H1 (cell line): ENCODE measurements around the gene CCNB3. TPM values are rescaled to one million over a fixed set of nuclear protein-coding genes. Genes with fewer than 3 reads are reported as not detected.

Source experiments
- CTCF ChIA-PET: fragments of 300-600 bp; sonication (Branson Sonifier 250); formaldehyde crosslinking; loops from one replicate; lab custom pipeline; 2021; ENCODE audit not compliant: partially characterized antibody; lab: Charles Lee
- POLR2A ChIA-PET: fragments of 300-600 bp; sonication (Branson Sonifier 250); formaldehyde crosslinking; loops from one replicate; lab custom pipeline; 2021; ENCODE audit warnings: inconsistent platforms; ENCODE audit not compliant: partially characterized antibody; lab: Charles Lee
- DNase-seq, 2 experiments: peaks; one replicate each; pipeline versions ENCODE4 v3.0.0 to v3.0.0-alpha.2; 2010 to 2022; ENCODE audit warnings: low spot score in 2 of 2, low read depth in 1 of 2, mixed read lengths in 1 of 2
- FAIRE-seq: peaks from 2 replicates; lab custom pipeline; 2011; peaks lifted over from hg19 to GRCh38; lab: Jason Lieb, UNC
- H2AFZ ChIP-seq: 2 replicates; pipeline ENCODE4 v1.8.1; 2012; ENCODE audit warnings: low read length, inconsistent platforms
- H2AK5ac ChIP-seq: 2 replicates; pipeline ENCODE4 v1.6.1; 2013; ENCODE audit warnings: low read depth, low read length
- H2BK120ac ChIP-seq: replicated peaks from 2 replicates; pipeline ENCODE3; 2013; ENCODE audit warnings: low read depth, low read length, inconsistent platforms
- H2BK12ac ChIP-seq: 2 replicates; pipeline ENCODE4 v1.6.1; 2013; ENCODE audit warnings: low read depth, low read length
- H2BK15ac ChIP-seq: 2 replicates; pipeline ENCODE4 v1.6.1; 2013; ENCODE audit warnings: low read length
- H2BK20ac ChIP-seq: 2 replicates; pipeline ENCODE4 v1.6.1; 2013; ENCODE audit warnings: low read length
- H2BK5ac ChIP-seq: 2 replicates; pipeline ENCODE4 v1.6.1; 2013; ENCODE audit warnings: low read depth, low read length
- H3K14ac ChIP-seq: 2 replicates; pipeline ENCODE4 v1.6.1; 2013; ENCODE audit warnings: inconsistent platforms; ENCODE audit not compliant: insufficient read length
- H3K18ac ChIP-seq: 2 replicates; pipeline ENCODE4 v1.6.1; 2013; ENCODE audit warnings: low read length; ENCODE audit errors: extremely low read depth
- H3K23ac ChIP-seq: 2 replicates; pipeline ENCODE4 v1.6.1; 2013; ENCODE audit warnings: inconsistent platforms; ENCODE audit not compliant: insufficient read length
- H3K23me2 ChIP-seq: 2 replicates; pipeline ENCODE4 v1.6.1; 2013; ENCODE audit warnings: low read depth, low read length
- H3K27ac ChIP-seq: 2 replicates; pipeline ENCODE4 v1.6.1; 2011; ENCODE audit warnings: low read depth, low read length, inconsistent platforms
- H3K27me3 ChIP-seq, 4 experiments: replicated peaks in 1 of 4; 1 replicate in 1 of 4; 2 replicates in 3 of 4; pipeline versions ENCODE4 v1.6.1 to v1.8.1; 2011 to 2013; ENCODE audit warnings: low read length in 3 of 4, mild to moderate bottlenecking in 3 of 4, inconsistent platforms in 2 of 4, mixed read lengths in 2 of 4, moderate library complexity in 1 of 4; ENCODE audit not compliant: control insufficient read depth in 3 of 4, insufficient read depth in 3 of 4; ENCODE audit errors: extremely low read depth in 1 of 4
- H3K36me3 ChIP-seq, 4 experiments: 2 replicates each; pipeline versions ENCODE4 v1.6.1 to v1.8.1; 2011 to 2013; ENCODE audit warnings: mild to moderate bottlenecking in 4 of 4, low read length in 3 of 4, moderate library complexity in 2 of 4, control low read depth in 1 of 4, inconsistent platforms in 1 of 4; ENCODE audit not compliant: insufficient read depth in 4 of 4, control insufficient read depth in 2 of 4
- H3K4ac ChIP-seq: replicated peaks from 2 replicates; pipeline ENCODE3; 2013; ENCODE audit warnings: low read length, low read depth, mixed read lengths, inconsistent platforms; ENCODE audit not compliant: insufficient read length
- H3K4me1 ChIP-seq, 4 experiments: replicated peaks in 1 of 4; 1 replicate in 1 of 4; 2 replicates in 3 of 4; pipeline versions ENCODE4 v1.6.1 to v1.8.1; 2011 to 2013; ENCODE audit warnings: low read length in 3 of 4, inconsistent platforms in 2 of 4, mixed read lengths in 1 of 4; ENCODE audit not compliant: insufficient read depth in 4 of 4, control insufficient read depth in 3 of 4
- H3K4me2 ChIP-seq, 2 experiments: 2 replicates each; pipeline versions ENCODE4 v1.6.1 to v1.8.1; 2011 to 2013; ENCODE audit warnings: low read depth in 2 of 2, low read length in 2 of 2, control low read depth in 1 of 2, inconsistent platforms in 1 of 2, mild to moderate bottlenecking in 1 of 2; ENCODE audit not compliant: insufficient read depth in 1 of 2
- H3K4me3 ChIP-seq, 4 experiments: fragments of 200-600, 300-600 bp in 1 of 4; sonication (generic), shearing (Covaris generic), sonication (Bioruptor Twin) in 1 of 4; 2 replicates each; pipeline versions ENCODE4 v1.5.1 to v1.8.1; 2011 to 2016; ENCODE audit warnings: low read length in 4 of 4, low read depth in 3 of 4, control low read depth in 2 of 4, inconsistent platforms in 2 of 4, mild to moderate bottlenecking in 2 of 4, mixed read lengths in 1 of 4, moderate library complexity in 1 of 4; ENCODE audit not compliant: insufficient read depth in 2 of 4; ENCODE audit errors: extremely low read depth in 1 of 4
- H3K56ac ChIP-seq: replicated peaks from 2 replicates; pipeline ENCODE3; 2013; ENCODE audit warnings: low read depth, mild to moderate bottlenecking, mixed read lengths, low read length, inconsistent platforms; ENCODE audit not compliant: insufficient read length
- H3K79me1 ChIP-seq: 2 replicates; pipeline ENCODE4 v1.6.1; 2013; ENCODE audit warnings: low read depth, low read length, control low read depth
- H3K79me2 ChIP-seq, 2 experiments: 2 replicates each; pipeline versions ENCODE4 v1.6.1 to v1.8.1; 2012 to 2013; ENCODE audit warnings: low read length in 2 of 2, mild to moderate bottlenecking in 2 of 2, inconsistent platforms in 1 of 2; ENCODE audit not compliant: insufficient read depth in 2 of 2, control insufficient read depth in 1 of 2
- H3K9ac ChIP-seq, 4 experiments: replicated peaks in 1 of 4; 1 replicate in 1 of 4; 2 replicates in 3 of 4; pipeline versions ENCODE4 v1.6.1 to v1.8.1; 2011 to 2013; ENCODE audit warnings: low read depth in 3 of 4, low read length in 3 of 4, control low read depth in 2 of 4, mild to moderate bottlenecking in 2 of 4, moderate library complexity in 2 of 4, inconsistent platforms in 1 of 4; ENCODE audit errors: extremely low read depth in 1 of 4
- H3K9me3 ChIP-seq, 2 experiments: 2 replicates each; pipeline versions ENCODE4 v1.6.1 to v1.8.1; 2012 to 2013; ENCODE audit warnings: mild to moderate bottlenecking in 2 of 2, moderate library complexity in 2 of 2, control low read depth in 1 of 2, inconsistent platforms in 1 of 2, low read depth in 1 of 2, low read length in 1 of 2, mixed read lengths in 1 of 2; ENCODE audit not compliant: insufficient read depth in 2 of 2
- H4K20me1 ChIP-seq, 2 experiments: replicated peaks in 1 of 2; 2 replicates each; pipeline versions ENCODE3 to v1.8.1; 2011 to 2013; ENCODE audit warnings: inconsistent platforms in 2 of 2, low read length in 2 of 2, mild to moderate bottlenecking in 1 of 2; ENCODE audit not compliant: insufficient read depth in 2 of 2, control insufficient read depth in 1 of 2
- H4K5ac ChIP-seq: 2 replicates; pipeline ENCODE4 v1.6.1; 2013; ENCODE audit warnings: low read length, low read depth, mixed read lengths, inconsistent platforms; ENCODE audit not compliant: insufficient read length
- H4K8ac ChIP-seq: 2 replicates; pipeline ENCODE4 v1.8.0; 2013; ENCODE audit warnings: mild to moderate bottlenecking, moderate library complexity, low read length, inconsistent platforms; ENCODE audit not compliant: insufficient read depth; ENCODE audit errors: extremely low read depth
- H4K91ac ChIP-seq: replicated peaks from 2 replicates; pipeline ENCODE3; 2013; ENCODE audit warnings: low read length, mixed read lengths, inconsistent platforms; ENCODE audit not compliant: insufficient read length
- CBX8 ChIP-seq: fragments of 300-800, 300-1000 bp; sonication (generic); IDR thresholded peaks from 2 replicates; pipeline ENCODE4 v1.7.1; 2016; ENCODE audit warnings: low read depth, low read length, borderline replicate concordance
- CTCF ChIP-seq, 3 experiments: IDR thresholded peaks; 1 replicate in 2 of 3; 2 replicates in 1 of 3; pipeline versions ENCODE4 v1.5.1 to v1.6.1; 2011; ENCODE audit warnings: low read length in 3 of 3, mild to moderate bottlenecking in 3 of 3, inconsistent platforms in 2 of 3, low read depth in 1 of 3, moderate library complexity in 1 of 3; ENCODE audit not compliant: insufficient read depth in 1 of 3; ENCODE audit errors: control extremely low read depth in 1 of 3
- KDM5A ChIP-seq: fragments of 200-600 bp; IDR thresholded peaks from 2 replicates; pipeline ENCODE4 v1.7.1; 2012; ENCODE audit warnings: mild to moderate bottlenecking, low read length, inconsistent platforms, mixed read lengths
- RAD21 ChIP-seq, 2 experiments: IDR thresholded peaks in 1 of 2; conservative IDR thresholded peaks in 1 of 2; 2 replicates each; pipeline ENCODE4 v1.6.1; 2011; ENCODE audit warnings: low read depth in 2 of 2, low read length in 2 of 2, improper control_type of control experiment in 1 of 2, inconsistent platforms in 1 of 2, mild to moderate bottlenecking in 1 of 2, moderate library complexity in 1 of 2
- SRF ChIP-seq: IDR thresholded peaks from 2 replicates; pipeline ENCODE4 v1.6.1; 2011; ENCODE audit warnings: mild to moderate bottlenecking, low read depth, low read length, moderate library complexity
- TEAD4 ChIP-seq: IDR thresholded peaks from 2 replicates; pipeline ENCODE4 v1.6.1; 2012; ENCODE audit warnings: low read depth, low read length, inconsistent platforms, mixed read lengths
- WGBS, 2 experiments: shearing (Covaris generic) in 1 of 2; methylation state at CpG; one replicate each; pipeline versions ENCODE4 v1.1.6 to v1.1.7; 2013 to 2015; ENCODE audit warnings: low lambda C conversion rate in 2 of 2, mixed read lengths in 2 of 2, inconsistent platforms in 1 of 2, low coverage in 1 of 2, missing lambda C conversion rate in 1 of 2; ENCODE audit not compliant: insufficient replicate concordance in 2 of 2, insufficient coverage in 1 of 2, insufficient read length in 1 of 2; ENCODE audit errors: extremely low coverage in 1 of 2, missing lambda C conversion rate in 1 of 2; 5-methylcytosine and 5-hydroxymethylcytosine counted together
- polyA plus RNA-seq, 7 experiments: library from polyadenylated mRNA; depleted of rRNA in 3 of 7; stranded (reverse) in 5 of 7; unstranded in 2 of 7; fragments of >200 nt in 5 of 7; fragments of 200-250 nt in 2 of 7; gene quantifications; 1 replicate in 5 of 7; 2 replicates in 1 of 7; 4 replicates in 1 of 7; pipeline versions ENCODE4 v1.2.1 to v1.2.3, GENCODE V29; 2011 to 2013; ENCODE audit warnings: missing spikeins in 2 of 7, mixed read lengths in 2 of 7
- total RNA-seq: library from RNA; stranded (reverse); fragmentation: NEBNext Ultra II Directional; extraction: Animal tissue kit (Norgen Biotek cat#: 25700); gene quantifications from 2 replicates; pipeline ENCODE4 v1.2.1, GENCODE V29; 2021

The CCNB3 gene
- total and polyA plus RNA-seq, 2 of the 8 experiments (the other 6 are each of a cell fraction or from before 2014, with no cell fraction given), result 0.09 to 0.30 TPM

GRCh38 chrX:50161127-50161526, 43.4 kb upstream of the CCNB3 start:
- ChIA-PET POLR2A (no interaction called here), CTCF (no interaction called here)
- Histone ChIP-seq H3K79me2 (no peaks in the 10 kb centered on the region), H3K9me3 (no peaks in the 10 kb centered on the region), H3K4me1 (no peaks in the 10 kb centered on the region), H4K5ac (no peak overlapping the region), H3K36me3 (no peaks in the 10 kb centered on the region), H2BK5ac (no peak overlapping the region), H4K91ac (no peak overlapping the region), H4K8ac (no peak overlapping the region), H3K27me3 (no peaks in the 10 kb centered on the region), H3K4me2 (no peak overlapping the region), H3K14ac (no peak overlapping the region), H3K79me1 (no peaks in the 10 kb centered on the region), H3K23ac (no peak overlapping the region), H2AFZ (no peak overlapping the region), H2BK12ac (no peak overlapping the region), H2BK15ac (no peak overlapping the region), H3K4ac (no peak overlapping the region), H3K18ac (no peak overlapping the region), H3K27ac (no peak overlapping the region), H4K20me1 (no peaks in the 10 kb centered on the region), H2BK120ac (no peak overlapping the region), H2AK5ac (no peak overlapping the region), H3K4me3 (no peak overlapping the region), H3K9ac (no peak overlapping the region), H2BK20ac (no peak overlapping the region), H3K56ac (no peak overlapping the region), H3K23me2 (no peaks in the 10 kb centered on the region)
- WGBS, 2 experiments, result 95% methylated on average over 3 of the region's 3 CpGs; no CpG with 5 or more reads in 1 of the 2 experiments
- no peak for DNase-seq
- TF ChIP-seq TEAD4 (no peak), CTCF (IDR thresholded peaks at IDR 0.05; ENCODE audit: control extremely low read depth in 1 of 3, insufficient read depth in 1 of 3, low read depth in 1 of 3, low read length in 3 of 3) (no peak), SRF (no peak), RAD21 (IDR thresholded peaks at IDR 0.05 in 1 of 2, conservative IDR thresholded peaks at IDR 0.05 in 1 of 2; ENCODE audit: low read depth in 2 of 2, low read length in 2 of 2) (no peak), CBX8 (no peak), KDM5A (no peak)
- no peak for FAIRE-seq
